Suppressor macrophage (primary cell): ENCODE data around the gene KAZN.
A peak's percentile ranks its signal among the peaks of the same experiment; 100 is the strongest.

ENCODE experiments used
- DNase-seq, 4 experiments: peaks; one replicate each; pipeline ENCODE4 v3.0.0-alpha.2; 2020 to 2022

The KAZN gene

DNA sequence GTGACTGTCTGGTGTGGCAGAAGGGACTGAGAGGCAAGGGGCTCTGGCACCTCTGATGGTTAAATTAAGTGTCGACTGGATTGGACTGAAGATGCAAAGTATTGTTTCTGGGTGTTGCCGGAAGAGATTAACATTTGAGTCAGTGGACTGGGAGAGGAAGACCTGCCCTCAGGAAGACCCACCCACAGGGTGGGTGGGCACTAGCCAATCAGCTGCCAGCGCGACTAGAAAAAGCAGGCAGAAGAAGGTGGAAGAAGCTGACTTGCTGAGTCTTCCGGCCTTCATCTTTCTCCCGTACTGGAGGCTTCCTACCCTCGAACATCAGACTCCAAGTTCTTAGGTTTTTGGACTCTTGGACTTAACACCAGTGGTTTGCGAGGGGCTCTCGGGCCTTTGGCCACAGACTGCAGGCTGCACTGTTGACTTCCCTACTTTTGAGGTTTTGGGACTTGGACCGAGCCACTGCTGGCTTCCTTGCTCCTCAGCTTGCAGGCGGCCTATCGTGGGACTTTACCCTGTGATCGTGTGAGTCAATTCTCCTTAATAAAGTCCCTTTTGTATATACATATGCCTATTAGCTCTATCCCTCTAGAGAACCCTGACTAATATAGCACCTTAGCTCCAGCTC lies 79.6 kb downstream of the KAZN start:
- no peak for DNase-seq

DNA sequence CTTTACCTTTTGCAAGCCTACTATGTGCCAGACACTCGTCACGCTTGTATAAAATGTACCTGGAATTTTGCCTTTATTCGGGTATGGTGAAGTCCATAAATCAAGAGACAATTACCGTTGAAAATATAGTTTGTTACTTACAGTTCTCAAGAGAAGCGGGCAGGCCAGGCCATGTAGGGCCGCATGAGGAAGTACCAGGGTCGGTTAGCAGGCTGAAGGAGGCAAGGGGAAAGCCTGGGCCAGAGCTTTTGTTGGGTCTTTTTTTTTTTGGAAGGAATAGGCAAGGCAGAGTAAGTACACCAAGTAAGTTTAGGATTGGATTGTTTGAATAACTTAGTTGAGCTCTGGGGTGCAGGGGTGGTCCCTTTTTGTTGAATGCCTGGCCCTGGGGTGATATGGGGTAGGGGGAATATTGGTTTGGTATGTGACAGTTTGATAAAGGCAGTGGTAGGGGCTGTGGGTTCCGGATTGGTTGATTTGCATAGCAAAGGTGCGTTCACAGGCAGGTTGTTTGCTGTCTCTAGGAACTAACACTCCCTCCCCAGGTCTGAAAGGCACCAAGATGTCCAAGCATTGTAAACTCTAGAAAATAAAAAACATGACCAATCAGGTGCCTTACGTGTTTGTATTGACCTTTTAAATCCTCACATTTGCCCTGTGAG lies 80.7 kb downstream of the KAZN start:
- peak in 1 of 4 experiments; percentile 6 for DNase-seq

DNA sequence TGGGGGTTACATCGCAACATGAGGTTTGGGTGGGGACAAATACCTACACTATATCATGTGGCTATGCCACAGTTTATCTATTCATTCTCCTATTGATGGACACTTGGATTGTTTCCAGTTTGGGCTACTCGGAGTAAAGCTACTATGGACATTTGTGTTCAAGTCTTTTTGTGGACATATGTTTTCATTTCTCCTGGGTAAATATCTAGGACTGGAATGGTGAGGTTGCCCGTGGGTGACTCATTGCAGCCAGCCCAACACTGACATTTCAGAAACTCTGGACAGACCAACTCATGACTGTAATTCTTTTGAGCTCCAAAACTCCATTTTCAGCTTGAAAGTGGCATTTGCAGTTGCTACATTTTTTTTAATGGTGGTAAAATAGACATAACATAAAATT lies 82.7 kb downstream of the KAZN start:
- no peak for DNase-seq

DNA sequence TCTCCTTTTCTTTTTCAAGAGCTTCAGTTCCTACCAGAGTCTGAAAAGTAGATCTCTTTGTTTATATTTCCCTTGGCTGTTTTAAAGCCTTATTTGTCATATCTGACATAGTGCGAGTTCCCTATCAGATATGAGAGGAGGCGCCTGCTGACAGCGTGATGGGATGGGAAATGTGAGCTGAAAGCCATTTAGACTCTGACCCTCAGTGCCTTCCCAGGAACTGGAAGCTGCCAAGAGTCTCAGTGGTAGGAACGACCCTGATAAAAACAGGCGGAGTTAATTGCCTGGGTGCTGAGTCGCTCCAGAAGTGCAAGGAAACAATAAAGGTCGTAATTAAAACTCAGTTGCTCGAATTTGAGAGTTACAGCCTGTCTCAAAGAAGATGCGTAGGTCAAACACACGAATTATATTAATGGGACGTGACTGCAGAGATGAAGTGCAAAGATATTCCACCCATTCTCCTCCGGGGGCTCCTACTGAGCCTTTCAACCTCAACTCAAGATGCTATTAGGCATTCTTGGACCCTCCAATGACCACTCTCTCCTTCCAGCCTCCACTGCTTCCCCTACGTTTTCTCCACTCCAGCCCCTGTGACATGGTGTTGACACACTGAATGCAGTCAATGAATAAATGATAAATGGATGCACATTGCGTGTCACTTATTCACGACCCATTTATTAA lies 84.6 kb downstream of the KAZN start:
- no peak for DNase-seq

DNA sequence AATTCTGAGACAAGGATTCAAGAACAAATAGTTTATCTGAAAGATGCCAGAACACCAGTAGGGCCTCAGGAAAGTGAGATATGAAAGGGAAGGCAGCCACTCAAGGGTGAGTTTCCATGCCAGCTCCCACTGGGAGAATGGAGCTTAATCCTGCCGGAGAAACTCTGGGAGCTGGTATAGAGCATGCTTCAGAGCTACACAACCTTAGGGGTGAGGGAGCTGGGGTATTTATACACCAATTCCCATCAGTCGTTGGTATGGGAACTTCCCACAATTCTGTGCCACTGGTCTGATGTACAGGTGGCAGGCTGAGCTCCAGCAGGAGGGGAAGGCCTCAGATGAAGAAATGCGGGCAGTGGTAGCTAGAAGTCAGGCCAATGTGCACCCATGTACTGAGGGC lies 86.6 kb downstream of the KAZN start:
- no peak for DNase-seq

DNA sequence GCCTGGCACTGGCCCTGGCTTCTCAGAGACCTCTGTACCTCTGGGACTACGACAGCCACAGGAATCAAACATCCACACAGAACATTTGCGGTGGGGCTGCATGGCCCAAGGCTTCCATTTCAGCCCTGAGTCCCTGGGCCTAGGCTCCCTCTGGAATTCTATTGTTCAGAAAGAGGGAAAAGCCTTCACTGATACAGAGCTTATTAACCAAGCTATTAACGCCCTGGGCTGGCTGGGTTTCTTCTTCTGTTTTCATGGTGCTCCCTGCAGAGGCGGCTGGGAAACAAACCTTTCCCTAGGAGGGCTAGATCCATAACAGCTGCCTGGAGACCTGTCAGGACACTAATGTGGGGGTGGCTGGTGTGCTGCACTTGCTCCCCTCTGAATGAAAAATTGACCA lies 88.2 kb downstream of the KAZN start:
- DNase-seq: no peak

DNA sequence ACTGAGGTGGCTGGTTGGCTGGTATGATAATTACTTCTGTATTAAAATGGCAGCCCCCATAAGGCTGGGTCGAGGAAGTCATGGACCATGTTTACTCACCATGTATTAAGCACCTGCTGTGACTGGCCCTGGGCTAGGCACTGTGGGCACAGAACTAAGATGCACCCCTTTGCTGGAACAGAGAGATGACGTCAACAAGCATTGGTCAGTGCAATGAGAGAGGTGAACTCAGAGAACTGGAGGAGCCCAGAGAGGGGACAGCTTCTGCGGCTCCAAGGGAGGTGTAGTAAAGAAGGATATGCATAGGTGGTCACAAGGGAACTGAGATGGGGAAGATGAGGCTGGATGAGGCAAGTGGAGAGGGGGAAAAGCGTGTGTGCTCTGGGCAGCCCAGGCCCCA lies 88.7 kb downstream of the KAZN start:
- no peak for DNase-seq

DNA sequence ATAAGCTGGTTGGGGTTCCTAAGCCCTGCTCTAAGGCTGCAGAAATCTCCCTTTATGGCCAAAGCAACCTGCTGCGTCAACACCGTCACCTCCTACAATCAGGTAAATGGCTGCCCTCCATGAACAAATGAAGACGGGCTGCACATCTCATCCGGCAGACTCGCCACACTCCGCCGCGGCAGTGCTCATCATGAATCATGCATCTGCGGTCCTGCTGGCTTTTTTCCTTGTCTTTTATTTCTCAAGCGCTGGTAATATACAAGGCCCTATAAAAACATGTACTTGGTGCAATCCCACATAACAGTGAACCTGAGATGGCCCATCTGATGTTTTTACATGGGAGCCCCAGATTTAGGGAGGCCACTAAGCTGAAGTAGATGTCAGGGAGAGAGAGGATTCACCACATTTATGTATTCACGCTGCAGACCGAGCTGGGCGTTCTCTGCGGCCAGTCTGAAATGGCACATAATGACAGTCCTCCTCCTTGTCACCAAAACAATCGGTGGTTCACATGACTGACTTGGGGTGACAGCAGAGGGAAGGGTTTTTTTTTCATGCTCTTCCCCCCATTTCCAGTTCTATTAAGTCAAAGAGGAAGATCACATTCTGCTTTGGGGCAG lies 91.6 kb downstream of the KAZN start:
- no peak for DNase-seq

DNA sequence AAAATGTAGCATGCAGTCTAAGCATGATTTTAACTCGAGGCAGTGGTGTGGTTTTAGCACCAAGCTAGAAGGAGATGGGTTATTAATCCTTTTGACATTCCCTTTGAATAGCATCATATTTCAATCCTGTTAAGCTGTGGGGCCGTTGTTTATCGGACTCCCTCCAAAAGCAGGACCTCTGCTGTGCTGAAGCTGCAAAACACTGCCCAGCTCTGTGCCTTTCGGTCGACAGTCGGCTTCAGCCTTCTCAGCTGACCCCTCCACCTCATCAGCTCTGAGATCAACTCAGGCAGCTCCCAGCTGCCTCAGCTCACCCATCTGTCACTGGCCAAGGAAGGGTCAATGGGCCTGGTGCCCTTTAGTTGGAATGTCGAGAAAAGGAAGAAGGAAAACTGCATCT lies 95.5 kb downstream of the KAZN start:
- no peak for DNase-seq

DNA sequence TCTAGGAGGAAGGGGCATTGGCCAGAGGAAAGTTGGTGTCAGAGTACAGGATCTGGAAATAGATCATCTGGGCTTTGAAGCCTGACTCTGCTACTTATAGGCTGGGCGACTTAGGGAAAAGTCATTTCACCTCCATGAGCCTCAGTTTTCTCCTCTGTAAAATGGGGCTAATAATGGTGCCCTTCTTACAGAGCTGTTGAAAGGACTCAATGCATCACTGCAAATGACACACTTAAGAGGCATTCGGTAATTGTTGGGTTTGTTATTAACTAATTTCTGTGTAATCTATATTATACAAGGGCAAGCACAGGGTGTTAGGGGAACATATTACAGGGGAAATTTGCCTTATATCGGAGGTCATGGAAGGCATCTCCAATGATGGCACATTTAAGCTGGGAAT lies 96.1 kb downstream of the KAZN start:
- no peak for DNase-seq

DNA sequence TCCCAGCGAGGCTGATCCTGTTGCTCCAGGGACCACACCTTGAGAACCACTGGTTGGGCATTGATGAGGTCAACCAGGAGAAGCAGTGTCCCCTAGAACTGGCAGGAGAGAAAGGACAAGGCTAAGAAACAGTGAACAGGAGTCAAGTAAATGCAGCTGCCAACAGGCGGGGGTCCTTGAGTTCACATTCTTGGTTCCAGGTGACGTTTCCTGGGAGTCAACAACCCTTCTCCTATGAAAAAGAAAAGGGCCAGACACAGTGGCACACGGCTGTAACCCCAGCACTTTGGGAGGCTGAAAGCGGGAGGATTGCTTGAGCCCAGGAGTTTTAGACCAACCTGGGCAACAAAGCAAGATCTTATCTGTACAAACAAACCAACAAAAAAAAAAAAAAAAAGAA lies 98.3 kb downstream of the KAZN start:
- no peak for DNase-seq

DNA sequence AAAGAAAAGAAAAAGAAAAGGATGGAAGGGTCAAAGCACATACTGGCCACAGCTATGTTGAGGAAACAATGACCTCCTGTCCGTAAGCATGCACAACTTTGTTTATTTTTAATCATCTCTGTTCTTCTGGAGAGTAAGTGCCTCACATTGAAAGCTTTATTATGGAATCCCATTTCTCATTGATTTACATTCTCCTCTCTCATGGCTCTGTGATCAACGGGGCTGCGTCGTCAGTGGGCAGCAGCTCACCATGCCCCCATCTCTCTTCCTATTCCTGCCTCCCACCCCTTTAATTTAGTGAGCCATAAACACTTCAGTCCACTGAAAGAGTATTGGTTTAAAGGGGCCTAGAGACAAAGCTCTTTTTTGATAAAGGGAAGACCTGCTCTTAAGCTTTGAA lies 98.9 kb downstream of the KAZN start:
- DNase-seq: no peak

DNA sequence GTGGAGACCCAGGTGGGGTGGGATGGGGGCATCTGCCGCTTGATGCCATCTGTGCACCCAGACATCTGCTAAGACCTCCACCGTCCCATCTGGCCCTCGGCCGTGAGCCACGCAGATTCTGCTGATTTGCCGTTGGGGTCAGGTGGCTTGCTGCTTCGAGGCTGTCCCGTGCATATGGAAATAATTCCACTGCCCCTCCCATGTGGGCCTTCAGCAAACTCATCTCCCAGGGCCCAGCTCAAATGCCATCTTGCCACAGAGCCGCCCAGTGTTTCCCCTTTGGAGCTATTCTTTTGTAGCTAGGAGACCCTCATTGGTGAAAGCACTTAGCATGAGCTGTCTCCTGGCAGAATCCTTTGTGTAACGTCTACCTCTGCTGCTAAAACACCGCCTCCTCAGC lies 99.8 kb downstream of the KAZN start:
- DNase-seq: no peak

DNA sequence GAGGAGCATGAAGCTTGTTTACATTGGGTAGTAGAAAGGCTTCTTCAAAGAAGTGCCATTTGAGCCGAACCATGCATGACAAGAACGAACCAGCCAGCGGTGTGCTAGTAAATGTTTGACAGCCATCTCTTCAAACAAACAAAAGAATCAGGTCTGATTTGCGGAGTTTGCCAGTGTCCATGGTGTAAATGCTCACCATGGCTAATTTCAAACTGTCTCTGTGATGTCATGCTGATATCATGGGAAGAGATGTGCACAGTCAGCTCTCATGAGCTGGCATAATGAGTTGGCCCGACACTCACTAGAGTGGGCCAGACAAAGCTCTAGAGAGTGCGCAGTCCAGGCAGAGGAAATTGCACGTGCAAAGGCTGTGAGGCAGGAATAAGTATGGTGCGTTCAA lies 101.1 kb downstream of the KAZN start:
- DNase-seq: no peak

DNA sequence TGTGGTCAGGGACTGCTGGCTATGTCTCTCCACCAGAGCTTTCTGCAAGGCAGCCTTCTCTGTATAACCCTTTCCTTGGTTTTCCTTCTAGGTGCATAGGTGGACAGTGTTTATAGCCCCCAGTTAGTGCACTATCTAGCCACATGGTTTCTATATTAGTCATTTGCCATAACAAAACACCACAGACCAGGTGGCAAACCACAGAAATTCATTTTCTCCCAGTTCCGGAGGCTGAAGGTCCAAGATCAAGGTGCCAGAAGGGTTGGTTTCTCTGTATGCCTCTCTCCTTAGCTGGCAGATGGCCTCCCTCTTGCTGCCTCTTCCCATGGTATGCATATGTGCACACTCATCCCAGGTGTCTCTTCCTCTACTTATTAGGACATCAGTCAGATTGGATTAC lies 106.4 kb downstream of the KAZN start:
- DNase-seq: no peak

DNA sequence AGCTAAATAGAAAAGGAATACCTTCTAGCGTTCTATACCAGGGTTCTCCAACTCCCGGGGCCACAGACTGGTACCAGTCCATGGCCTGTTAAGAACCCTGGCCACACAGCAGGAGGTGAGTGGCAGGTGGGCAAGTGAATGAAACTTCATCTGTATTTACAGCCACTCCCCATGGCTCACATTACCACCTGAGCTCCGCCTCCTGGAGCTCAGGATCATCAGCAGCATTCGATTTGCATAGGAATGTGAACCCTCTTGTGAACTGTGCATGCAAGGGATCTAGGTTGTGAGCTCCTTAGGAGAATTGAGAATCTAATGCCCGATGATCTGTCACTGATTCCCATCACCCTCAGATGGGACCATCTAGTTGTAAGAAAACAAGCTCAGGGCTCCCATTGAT lies 107.3 kb downstream of the KAZN start:
- DNase-seq: no peak

DNA sequence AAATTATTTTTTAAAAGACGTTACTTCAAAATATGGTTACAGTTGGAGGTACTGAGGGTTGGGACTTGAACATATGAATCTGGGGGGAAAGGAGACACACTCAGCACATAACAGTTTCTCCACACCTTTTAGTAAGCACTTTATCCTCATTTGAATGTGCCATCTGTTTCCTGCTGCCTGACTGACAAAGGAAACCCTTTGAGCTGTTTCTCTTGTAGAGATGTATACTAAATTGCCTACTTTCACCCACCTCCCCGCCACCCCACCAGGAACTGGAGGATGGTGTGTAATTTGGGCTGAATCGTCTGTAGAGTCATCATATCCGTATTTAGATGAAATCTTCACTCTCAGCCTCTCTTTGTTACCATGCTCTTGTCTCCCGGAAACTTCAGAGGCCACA lies 108.1 kb downstream of the KAZN start:
- DNase-seq: no peak

DNA sequence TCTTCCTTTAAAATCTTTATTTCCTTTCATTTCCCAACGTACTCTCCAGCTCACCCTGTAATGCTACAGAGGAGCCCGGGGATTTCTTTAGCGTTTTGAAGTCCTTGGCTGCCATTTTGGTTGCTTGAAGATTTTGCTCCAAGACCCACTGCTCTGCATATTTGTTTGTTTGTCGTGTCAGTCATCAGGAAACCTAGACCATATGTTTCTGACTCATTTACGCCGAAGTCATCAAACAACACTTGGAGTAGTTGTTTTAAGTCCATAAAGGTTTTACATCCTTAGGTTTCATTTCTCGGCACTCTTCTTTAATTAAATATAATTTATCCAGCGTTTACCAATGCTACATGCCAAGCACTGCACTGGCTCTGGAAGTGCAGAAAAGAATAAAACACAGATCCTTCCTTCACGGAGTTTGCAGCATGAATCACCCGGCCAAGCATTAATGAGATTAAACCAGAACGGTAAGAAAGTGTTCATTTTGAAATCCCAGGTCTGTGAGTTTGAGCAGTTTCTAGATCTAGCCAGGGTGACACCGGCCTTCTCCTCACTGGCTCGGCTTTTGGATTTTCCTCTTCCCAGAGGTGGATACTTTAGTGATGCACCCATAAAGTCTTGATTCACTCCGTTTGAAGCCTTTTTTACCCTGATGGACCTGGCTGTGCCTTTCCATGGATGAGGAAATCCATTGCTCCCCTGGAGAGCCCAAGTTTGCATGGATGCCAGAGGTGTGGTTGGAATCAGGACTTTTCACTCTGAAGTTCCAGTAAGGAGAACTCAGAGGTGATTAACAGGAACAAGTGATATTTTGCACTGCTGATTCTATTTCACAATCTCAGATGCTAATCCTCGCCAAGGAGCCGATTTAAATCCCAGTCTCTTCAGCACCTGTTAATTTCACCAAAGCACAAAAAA lies 109.3 kb downstream of the KAZN start:
- DNase-seq: no peak

DNA sequence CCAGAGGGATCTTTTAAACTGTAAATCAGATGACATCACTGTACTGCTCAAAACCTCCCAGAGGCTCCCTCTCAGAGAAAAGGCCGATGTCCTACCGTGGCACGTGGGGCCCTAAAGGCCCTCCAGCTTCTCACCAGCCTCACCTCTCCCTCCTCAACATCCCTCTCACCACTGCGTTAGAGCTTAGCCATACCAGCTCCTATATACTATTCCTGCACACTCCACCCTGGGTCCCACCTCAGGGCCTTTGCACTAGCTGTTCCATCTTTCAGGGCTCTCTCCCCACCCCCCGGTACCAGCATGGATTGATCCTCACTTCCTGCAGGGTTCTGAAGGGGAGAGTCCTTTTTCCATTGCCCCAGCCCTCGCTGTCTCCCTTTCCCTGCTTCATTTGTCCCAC lies 111.8 kb downstream of the KAZN start:
- no peak for DNase-seq

DNA sequence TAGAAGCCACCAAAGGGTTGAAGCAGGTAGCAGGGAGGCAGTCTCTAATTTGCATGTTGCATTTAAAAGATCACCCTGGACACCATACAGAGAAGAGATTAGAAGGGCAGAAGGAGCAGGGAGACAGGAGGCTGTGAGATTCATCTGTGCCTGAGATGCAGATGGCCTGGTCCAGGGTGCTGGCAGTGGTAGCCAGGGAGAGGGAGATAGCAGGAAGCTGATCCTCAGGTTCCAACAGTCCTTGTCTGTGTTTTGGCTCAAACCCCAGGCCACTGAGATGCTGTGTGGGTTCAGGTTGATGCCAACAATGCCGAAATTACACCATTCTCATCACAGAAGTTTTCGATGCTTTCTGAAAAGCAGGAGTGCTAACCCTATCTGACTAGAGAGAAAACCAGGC lies 113.7 kb downstream of the KAZN start:
- DNase-seq: no peak

DNA sequence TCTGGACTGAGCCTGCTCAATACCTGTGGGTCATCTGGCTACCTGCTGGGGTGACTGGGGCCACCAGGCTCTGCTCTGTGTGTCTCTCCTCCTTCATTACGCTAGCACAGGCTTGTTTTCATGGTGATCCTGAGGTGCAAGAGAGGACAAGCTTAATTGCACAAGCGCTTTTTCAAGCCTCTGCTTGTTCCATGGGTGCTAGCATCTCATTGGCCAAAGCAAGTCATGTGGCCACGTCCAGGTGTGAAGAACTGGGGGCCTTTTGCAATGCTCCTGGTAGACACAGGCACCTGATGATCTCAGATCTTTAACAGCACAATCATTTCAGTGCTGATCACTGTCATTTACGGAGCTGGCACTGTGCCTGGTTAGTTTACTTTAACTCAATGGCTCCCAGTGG lies 114.6 kb downstream of the KAZN start:
- DNase-seq: no peak

DNA sequence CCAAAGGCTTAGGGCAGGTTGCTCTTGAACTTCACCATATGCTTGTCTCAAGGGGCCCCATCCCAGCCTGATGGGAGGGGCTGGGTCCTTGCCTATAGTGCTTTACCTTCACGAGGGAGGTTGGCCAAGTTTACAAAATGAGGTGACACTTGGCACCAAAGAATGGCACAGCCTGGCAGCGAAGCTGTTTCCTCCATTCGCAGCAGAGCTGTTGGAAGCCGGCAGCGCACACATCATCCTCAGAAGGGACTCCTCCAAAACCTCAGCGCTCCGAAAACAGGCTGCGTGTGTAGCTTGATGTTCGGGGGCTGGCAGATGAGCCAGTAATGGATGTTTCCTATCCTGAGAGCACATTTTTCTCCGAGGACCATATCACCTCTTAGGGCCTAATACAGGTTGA lies 116.8 kb downstream of the KAZN start:
- DNase-seq: no peak

DNA sequence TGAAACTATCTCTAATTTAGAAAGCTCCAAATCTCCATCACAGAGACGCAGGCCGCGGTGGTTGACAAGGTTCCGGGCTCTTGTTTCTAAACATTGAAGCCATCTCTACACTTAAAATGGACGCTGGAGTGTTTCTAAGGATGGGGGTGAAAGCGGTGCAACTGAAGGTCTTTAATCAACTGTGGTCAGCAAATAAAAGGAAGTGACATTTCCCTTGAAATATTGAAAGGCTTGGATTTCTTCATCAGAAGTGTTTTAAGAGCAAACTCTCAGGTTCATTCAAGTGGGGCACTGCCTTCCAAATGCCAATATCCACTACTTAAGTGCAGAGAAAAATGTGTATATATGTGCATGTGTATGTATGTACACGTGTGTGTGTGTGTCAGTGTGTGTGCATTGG lies 117.3 kb downstream of the KAZN start:
- DNase-seq: no peak
